ENCODE measurements around the gene NTN5.

Gene NTN5

GRCh38 chr19:48670699-48671445 lies 1.9 kb downstream of the NTN5 start:
- WGBS, 2 experiments, result 85 to 86% methylated on average over 21 of the region's 21 CpGs
- H3K4me1 ChIP-seq (ENCODE audit: control insufficient read depth, insufficient read depth, low read length), result peaks cover 29% of the 10 kb centered on the region
- H3K4me3 ChIP-seq (ENCODE audit: insufficient read depth, low read depth, low read length), result no peak overlapping the region

DNA sequence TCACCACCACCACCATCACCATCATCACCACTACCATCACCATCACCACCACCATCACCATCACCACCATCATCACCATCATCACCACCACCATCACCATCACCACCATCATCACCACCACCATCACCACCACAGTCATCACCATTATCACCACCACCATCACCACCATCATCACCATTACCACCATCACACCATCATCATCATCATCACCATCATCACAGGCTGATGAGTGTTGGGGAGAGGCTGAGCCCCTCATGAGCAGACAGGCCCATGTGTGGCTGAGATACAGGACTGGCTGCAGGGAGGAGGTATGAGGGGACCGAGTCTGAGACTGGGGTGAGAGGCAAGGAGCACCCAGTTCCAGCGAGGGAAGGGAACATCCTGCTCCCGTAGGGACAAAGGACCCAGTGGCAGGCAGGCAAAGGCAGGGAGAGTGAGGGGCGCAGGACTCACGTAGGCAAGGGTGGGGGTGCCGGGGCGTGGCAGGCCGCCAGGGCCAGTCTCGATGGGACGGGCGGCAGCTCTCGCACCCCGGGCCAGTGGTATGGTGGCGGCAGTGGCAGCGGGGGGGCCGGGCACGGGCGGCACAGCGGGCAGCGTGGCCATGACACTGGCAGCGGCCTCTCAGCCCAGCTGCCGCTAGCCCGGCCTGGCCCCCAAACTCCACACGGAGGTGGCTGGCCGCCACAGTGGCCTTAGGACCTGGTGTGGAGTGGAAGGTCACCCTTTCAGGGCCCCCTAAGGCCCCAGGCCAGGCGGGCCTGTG lies 2.7 kb downstream of the NTN5 start:
- peaks cover 29% of the 10 kb centered on the region for H3K4me1 ChIP-seq (ENCODE audit: control insufficient read depth, insufficient read depth, low read length)
- H3K36me3 ChIP-seq (ENCODE audit: control insufficient read depth, insufficient read depth, low read length), result no peaks in the 10 kb centered on the region
- H3K9me3 ChIP-seq (ENCODE audit: control insufficient read depth, low read length), result no peaks in the 10 kb centered on the region
- no peak overlapping the region for H3K4me3 ChIP-seq (ENCODE audit: insufficient read depth, low read depth, low read length)
- peaks cover 4% of the 10 kb centered on the region for H3K27me3 ChIP-seq (ENCODE audit: control insufficient read depth, insufficient read depth, low read length, poor library complexity, severe bottlenecking)
- 95 to 96% methylated on average over 26 of the region's 26 CpGs for WGBS, 2 experiments
- no peak overlapping the region for H3K27ac ChIP-seq (ENCODE audit: insufficient read depth, low read depth, low read length, poor library complexity, severe bottlenecking)

More at GRCh38 chr19:48670699-48671445, 1.9 kb downstream of the NTN5 start:
- Histone ChIP-seq H3K36me3 (ENCODE audit: control insufficient read depth, insufficient read depth, low read length) (no peaks in the 10 kb centered on the region), H3K9me3 (ENCODE audit: control insufficient read depth, low read length) (no peaks in the 10 kb centered on the region), H3K27me3 (ENCODE audit: control insufficient read depth, insufficient read depth, low read length, poor library complexity, severe bottlenecking) (peaks cover 4% of the 10 kb centered on the region), H3K27ac (ENCODE audit: insufficient read depth, low read depth, low read length, poor library complexity, severe bottlenecking) (no peak overlapping the region)

DNA sequence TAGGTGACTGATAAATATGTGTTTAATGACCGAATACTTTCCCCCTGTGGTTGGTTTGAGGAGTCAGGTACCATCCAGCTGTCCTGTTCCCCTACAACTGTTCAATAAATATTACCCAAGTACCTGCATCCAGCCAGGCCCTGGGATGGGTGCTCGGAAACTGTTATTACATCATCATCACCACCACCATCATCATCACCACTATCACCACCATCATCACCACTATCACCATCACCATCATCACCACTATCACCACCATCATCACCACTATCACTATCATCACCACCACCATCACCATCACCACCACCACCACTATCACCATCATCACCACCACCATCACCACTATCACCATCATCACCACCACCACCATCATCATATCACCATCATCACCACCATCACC lies 4.1 kb downstream of the NTN5 start:
- Histone ChIP-seq H3K36me3 (ENCODE audit: control insufficient read depth, insufficient read depth, low read length) (no peaks in the 10 kb centered on the region), H3K4me3 (ENCODE audit: insufficient read depth, low read depth, low read length) (no peak overlapping the region), H3K9me3 (ENCODE audit: control insufficient read depth, low read length) (no peaks in the 10 kb centered on the region), H3K27me3 (ENCODE audit: control insufficient read depth, insufficient read depth, low read length, poor library complexity, severe bottlenecking) (peaks cover 3% of the 10 kb centered on the region), H3K27ac (ENCODE audit: insufficient read depth, low read depth, low read length, poor library complexity, severe bottlenecking) (no peak overlapping the region), H3K4me1 (ENCODE audit: control insufficient read depth, insufficient read depth, low read length) (peaks cover 17% of the 10 kb centered on the region)
- WGBS, 2 experiments, result 85 to 90% methylated on average over 2 of the region's 2 CpGs

DNA sequence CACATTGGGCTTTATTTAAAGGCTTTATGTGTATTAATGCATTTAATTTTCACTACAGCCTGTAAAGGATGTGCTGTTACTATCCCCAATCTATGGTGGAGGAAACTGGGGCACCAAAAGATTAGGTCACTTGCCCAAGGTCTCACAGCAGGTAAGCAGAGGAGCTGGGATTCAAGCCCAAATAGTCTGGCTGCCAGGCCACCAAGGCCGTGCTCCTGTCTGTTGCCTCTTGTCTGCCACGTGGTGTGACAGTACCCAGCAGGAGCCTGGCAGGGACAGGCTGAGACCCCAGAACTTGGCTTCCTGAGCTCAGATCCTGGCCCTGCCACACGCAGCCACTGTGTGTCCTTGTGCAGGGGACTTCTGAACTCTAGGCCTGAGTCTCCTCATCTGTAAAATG lies 4.5 kb downstream of the NTN5 start:
- Histone ChIP-seq H3K36me3 (ENCODE audit: control insufficient read depth, insufficient read depth, low read length) (no peaks in the 10 kb centered on the region), H3K27me3 (ENCODE audit: control insufficient read depth, insufficient read depth, low read length, poor library complexity, severe bottlenecking) (no peaks in the 10 kb centered on the region), H3K9me3 (ENCODE audit: control insufficient read depth, low read length) (no peaks in the 10 kb centered on the region), H3K27ac (ENCODE audit: insufficient read depth, low read depth, low read length, poor library complexity, severe bottlenecking) (no peak overlapping the region), H3K4me1 (ENCODE audit: control insufficient read depth, insufficient read depth, low read length) (peaks cover 12% of the 10 kb centered on the region), H3K4me3 (ENCODE audit: insufficient read depth, low read depth, low read length) (no peak overlapping the region)
- 91 to 94% methylated on average over 3 of the region's 3 CpGs for WGBS, 2 experiments

GRCh38 chr19:48665786-48666185 lies 7.0 kb downstream of the NTN5 start:
- no peaks in the 10 kb centered on the region for H3K36me3 ChIP-seq (ENCODE audit: control insufficient read depth, insufficient read depth, low read length)
- 93 to 97% methylated on average over 6 of the region's 6 CpGs for WGBS, 2 experiments
- no peaks in the 10 kb centered on the region for H3K9me3 ChIP-seq (ENCODE audit: control insufficient read depth, low read length)
- peaks cover 4% of the 10 kb centered on the region for H3K4me1 ChIP-seq (ENCODE audit: control insufficient read depth, insufficient read depth, low read length)
- no peaks in the 10 kb centered on the region for H3K27me3 ChIP-seq (ENCODE audit: control insufficient read depth, insufficient read depth, low read length, poor library complexity, severe bottlenecking)
- H3K27ac ChIP-seq (ENCODE audit: insufficient read depth, low read depth, low read length, poor library complexity, severe bottlenecking), result no peak overlapping the region
- H3K4me3 ChIP-seq (ENCODE audit: insufficient read depth, low read depth, low read length), result no peak overlapping the region

GRCh38 chr19:48664476-48664875 lies 8.3 kb downstream of the NTN5 start:
- Histone ChIP-seq H3K36me3 (ENCODE audit: control insufficient read depth, insufficient read depth, low read length) (no peaks in the 10 kb centered on the region), H3K4me3 (ENCODE audit: insufficient read depth, low read depth, low read length) (no peak overlapping the region), H3K4me1 (ENCODE audit: control insufficient read depth, insufficient read depth, low read length) (no peaks in the 10 kb centered on the region), H3K27ac (ENCODE audit: insufficient read depth, low read depth, low read length, poor library complexity, severe bottlenecking) (no peak overlapping the region), H3K9me3 (ENCODE audit: control insufficient read depth, low read length) (no peaks in the 10 kb centered on the region), H3K27me3 (ENCODE audit: control insufficient read depth, insufficient read depth, low read length, poor library complexity, severe bottlenecking) (no peaks in the 10 kb centered on the region)
- WGBS, 2 experiments, result 82 to 89% methylated on average over 14 of the region's 14 CpGs

DNA sequence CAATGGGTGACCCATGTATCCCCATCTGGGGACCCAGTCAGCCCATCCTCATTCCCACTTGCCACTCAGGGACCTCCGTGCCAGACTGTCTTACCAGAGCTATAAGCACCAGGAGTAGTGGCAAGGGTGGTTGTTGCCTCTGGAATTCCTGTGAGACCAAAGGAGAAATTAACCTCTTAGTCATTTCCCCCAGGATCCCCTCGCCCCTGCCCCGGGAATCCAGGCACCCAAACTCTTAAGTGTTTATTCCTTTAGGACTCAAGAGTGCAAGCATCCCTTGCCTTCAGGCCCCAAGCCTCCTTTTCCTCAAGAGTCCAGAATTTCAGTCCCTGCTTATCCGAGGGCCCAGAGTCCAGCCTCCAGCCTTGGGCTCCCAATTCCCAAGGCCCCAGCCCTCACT lies 9.2 kb downstream of the NTN5 start:
- Histone ChIP-seq H3K9me3 (ENCODE audit: control insufficient read depth, low read length) (no peaks in the 10 kb centered on the region), H3K27me3 (ENCODE audit: control insufficient read depth, insufficient read depth, low read length, poor library complexity, severe bottlenecking) (no peaks in the 10 kb centered on the region), H3K36me3 (ENCODE audit: control insufficient read depth, insufficient read depth, low read length) (no peaks in the 10 kb centered on the region), H3K4me3 (ENCODE audit: insufficient read depth, low read depth, low read length) (no peak overlapping the region), H3K27ac (ENCODE audit: insufficient read depth, low read depth, low read length, poor library complexity, severe bottlenecking) (no peak overlapping the region), H3K4me1 (ENCODE audit: control insufficient read depth, insufficient read depth, low read length) (no peaks in the 10 kb centered on the region)
- WGBS, 2 experiments, result 90 to 94% methylated on average over 4 of the region's 4 CpGs

GRCh38 chr19:48661711-48662090 lies 11.1 kb downstream of the NTN5 start:
- Histone ChIP-seq H3K36me3 (ENCODE audit: control insufficient read depth, insufficient read depth, low read length) (no peaks in the 10 kb centered on the region), H3K9me3 (ENCODE audit: control insufficient read depth, low read length) (no peaks in the 10 kb centered on the region), H3K27me3 (ENCODE audit: control insufficient read depth, insufficient read depth, low read length, poor library complexity, severe bottlenecking) (no peaks in the 10 kb centered on the region), H3K4me3 (ENCODE audit: insufficient read depth, low read depth, low read length) (no peak overlapping the region), H3K27ac (ENCODE audit: insufficient read depth, low read depth, low read length, poor library complexity, severe bottlenecking) (no peak overlapping the region), H3K4me1 (ENCODE audit: control insufficient read depth, insufficient read depth, low read length) (no peaks in the 10 kb centered on the region)
- 96% methylated on average over 50 of the region's 50 CpGs for WGBS, 2 experiments

- no peaks in the 10 kb centered on the region for H3K9me3 ChIP-seq (ENCODE audit: control insufficient read depth, low read length)
- H3K4me3 ChIP-seq (ENCODE audit: insufficient read depth, low read depth, low read length), result no peak overlapping the region
- H3K27ac ChIP-seq (ENCODE audit: insufficient read depth, low read depth, low read length, poor library complexity, severe bottlenecking), result no peak overlapping the region
- H3K27me3 ChIP-seq (ENCODE audit: control insufficient read depth, insufficient read depth, low read length, poor library complexity, severe bottlenecking), result no peaks in the 10 kb centered on the region
- H3K36me3 ChIP-seq (ENCODE audit: control insufficient read depth, insufficient read depth, low read length), result no peaks in the 10 kb centered on the region
- no peaks in the 10 kb centered on the region for H3K4me1 ChIP-seq (ENCODE audit: control insufficient read depth, insufficient read depth, low read length)
- WGBS, 2 experiments, result 92% methylated on average over 35 of the region's 35 CpGs
Observed at GRCh38 chr19:48660852-48661710, 11.7 kb downstream of the NTN5 start.

DNA sequence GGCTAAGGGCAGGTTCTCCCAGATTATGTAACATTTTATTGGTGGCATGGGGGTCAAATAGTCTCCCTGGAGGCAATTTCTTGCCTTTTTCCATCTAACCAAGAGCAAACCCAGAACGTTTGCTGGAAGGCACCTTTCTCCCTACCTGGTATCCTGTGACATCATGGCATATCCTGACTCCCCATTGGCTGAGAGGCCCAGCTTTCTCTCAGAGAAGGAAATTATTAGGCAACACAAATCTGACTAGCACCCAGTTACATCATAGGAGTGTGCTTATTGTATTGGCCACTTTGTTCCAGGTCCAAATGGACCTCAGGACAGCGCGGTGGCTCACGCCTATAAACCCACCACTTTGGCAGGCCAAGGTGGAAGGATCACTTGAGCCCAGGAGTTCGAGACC lies 13.0 kb downstream of the NTN5 start:
- 85 to 87% methylated on average over 5 of the region's 5 CpGs for WGBS, 2 experiments
- H3K27me3 ChIP-seq (ENCODE audit: control insufficient read depth, insufficient read depth, low read length, poor library complexity, severe bottlenecking), result no peaks in the 10 kb centered on the region
- no peak overlapping the region for H3K4me3 ChIP-seq (ENCODE audit: insufficient read depth, low read depth, low read length)
- H3K9me3 ChIP-seq (ENCODE audit: control insufficient read depth, low read length), result no peaks in the 10 kb centered on the region
- H3K36me3 ChIP-seq (ENCODE audit: control insufficient read depth, insufficient read depth, low read length), result no peaks in the 10 kb centered on the region
- no peak overlapping the region for H3K27ac ChIP-seq (ENCODE audit: insufficient read depth, low read depth, low read length, poor library complexity, severe bottlenecking)
- no peaks in the 10 kb centered on the region for H3K4me1 ChIP-seq (ENCODE audit: control insufficient read depth, insufficient read depth, low read length)
